ENCODE results near the gene JCAD.

The JCAD gene

GRCh38 chr10:30074090-30074489, 14.7 kb upstream of the JCAD start:
- no peak for DNase-seq (ENCODE audit: low read depth)

- no peak for DNase-seq (ENCODE audit: low read depth)
Observed at GRCh38 chr10:30073767-30074060, 14.3 kb upstream of the JCAD start.

GRCh38 chr10:30073045-30073766, 13.8 kb upstream of the JCAD start:
- DNase-seq (ENCODE audit: low read depth), result no peak

GRCh38 chr10:30072068-30072467, 12.7 kb upstream of the JCAD start:
- no peak for DNase-seq (ENCODE audit: low read depth)

GRCh38 chr10:30070001-30070685, 10.8 kb upstream of the JCAD start:
- no peak for DNase-seq (ENCODE audit: low read depth)

GRCh38 chr10:30068492-30069223, 9.3 kb upstream of the JCAD start:
- no peak for DNase-seq (ENCODE audit: low read depth)

- no peak for DNase-seq (ENCODE audit: low read depth)
Observed at GRCh38 chr10:30063099-30063498, 3.7 kb upstream of the JCAD start.

- no peak for DNase-seq (ENCODE audit: low read depth)
Observed at GRCh38 chr10:30062582-30062981, 3.2 kb upstream of the JCAD start.

GRCh38 chr10:30062090-30062489, 2.7 kb upstream of the JCAD start:
- DNase-seq (ENCODE audit: low read depth), result no peak

- no peak for DNase-seq (ENCODE audit: low read depth)
Observed at GRCh38 chr10:30058570-30059132, 735 bp downstream of the JCAD start.

- DNase-seq (ENCODE audit: low read depth), result no peak
Observed at GRCh38 chr10:30057894-30058556, 1.4 kb downstream of the JCAD start.

GRCh38 chr10:30057421-30057841, 2.0 kb downstream of the JCAD start:
- no peak for DNase-seq (ENCODE audit: low read depth)

GRCh38 chr10:30056767-30057355, 2.5 kb downstream of the JCAD start:
- no peak for DNase-seq (ENCODE audit: low read depth)

- no peak for DNase-seq (ENCODE audit: low read depth)
Observed at GRCh38 chr10:30056281-30056680, 3.1 kb downstream of the JCAD start.

GRCh38 chr10:30055226-30055662, 4.1 kb downstream of the JCAD start:
- DNase-seq (ENCODE audit: low read depth), result no peak

GRCh38 chr10:30052062-30052461, 7.3 kb downstream of the JCAD start:
- DNase-seq (ENCODE audit: low read depth), result no peak

GRCh38 chr10:30051220-30051619, 8.2 kb downstream of the JCAD start:
- no peak for DNase-seq (ENCODE audit: low read depth)

- DNase-seq (ENCODE audit: low read depth), result no peak
Observed at GRCh38 chr10:30050411-30050810, 9.0 kb downstream of the JCAD start.

GRCh38 chr10:30048768-30049517, 10.4 kb downstream of the JCAD start:
- DNase-seq (ENCODE audit: low read depth), result no peak

- DNase-seq (ENCODE audit: low read depth), result no peak
Observed at GRCh38 chr10:30047924-30048531, 11.4 kb downstream of the JCAD start.

- no peak for DNase-seq (ENCODE audit: low read depth)
Observed at GRCh38 chr10:30047430-30047829, 12.0 kb downstream of the JCAD start.
